SK-N-SH (cell line): ENCODE measurements around the gene FGF4. TPM values are rescaled to one million over a fixed set of nuclear protein-coding genes. Genes with fewer than 3 reads are reported as not detected.

Source experiments
- CTCF ChIA-PET: fragments of 300-600, 350-600 bp; formaldehyde crosslinking; extraction: SDS; loops from one replicate; lab custom pipeline; 2021; lab: Yijun Ruan, JAX
- POLR2A ChIA-PET: fragments of 350-600 bp; sonication (Branson Sonifier 250); formaldehyde crosslinking; extraction: SDS; loops from one replicate; lab custom pipeline; 2020; ENCODE audit warnings: antibody characterized with exemption, inconsistent platforms; lab: Yijun Ruan, JAX
- DNase-seq: peaks from one replicate; pipeline ENCODE4 v3.0.0; 2012
- H2AFZ ChIP-seq: fragments of 200-600 bp; sonication (generic); 2 replicates; pipeline ENCODE4 v1.8.1; 2016; ENCODE audit warnings: antibody characterized with exemption, mild to moderate bottlenecking, low read depth
- H3F3A ChIP-seq: fragments of 200-600 bp; sonication (generic); replicated peaks from 2 replicates; pipeline ENCODE3; 2016; ENCODE audit warnings: antibody characterized with exemption, mild to moderate bottlenecking; ENCODE audit not compliant: insufficient read depth
- H3K27ac ChIP-seq, 2 experiments: fragments of 200-500 bp in 1 of 2; fragments of 200-600 bp in 1 of 2; sonication (Bioruptor generic) in 1 of 2; sonication (generic), shearing (Covaris generic) in 1 of 2; 2 replicates each; pipeline versions ENCODE4 v1.5.1 to v1.6.1; 2014 to 2016; ENCODE audit warnings: low read depth in 2 of 2, inconsistent platforms in 1 of 2, low read length in 1 of 2, mild to moderate bottlenecking in 1 of 2, mixed read lengths in 1 of 2
- H3K27me3 ChIP-seq: fragments of 200-600 bp; sonication (generic), shearing (Covaris generic); 2 replicates; pipeline ENCODE4 v1.6.1; 2016; ENCODE audit warnings: mixed run types; ENCODE audit not compliant: insufficient read depth
- H3K36me3 ChIP-seq, 2 experiments: fragments of 200-500 bp in 1 of 2; fragments of 200-600 bp in 1 of 2; sonication (Bioruptor generic) in 1 of 2; sonication (generic) in 1 of 2; replicated peaks in 1 of 2; 2 replicates each; pipeline versions ENCODE3 to v1.5.1; 2014 to 2016; ENCODE audit warnings: low read length in 1 of 2, mild to moderate bottlenecking in 1 of 2; ENCODE audit not compliant: insufficient read depth in 2 of 2, control insufficient read depth in 1 of 2
- H3K4me1 ChIP-seq, 2 experiments: fragments of 200-500 bp in 1 of 2; fragments of 200-600 bp in 1 of 2; sonication (Bioruptor generic) in 1 of 2; sonication (generic), shearing (Covaris generic) in 1 of 2; 2 replicates each; pipeline versions ENCODE4 v1.5.1 to v1.6.1; 2014 to 2016; ENCODE audit warnings: low read depth in 1 of 2, low read length in 1 of 2, mixed run types in 1 of 2; ENCODE audit not compliant: insufficient read depth in 2 of 2, control insufficient read depth in 1 of 2
- H3K4me2 ChIP-seq: fragments of 200-600 bp; sonication (generic), shearing (Covaris generic); 2 replicates; pipeline ENCODE4 v1.6.1; 2017; ENCODE audit warnings: mixed run types
- H3K4me3 ChIP-seq, 2 experiments: fragments of 200-500 bp in 1 of 2; fragments of 200-600 bp in 1 of 2; sonication (Bioruptor generic) in 1 of 2; sonication (generic), shearing (Covaris generic) in 1 of 2; 2 replicates each; pipeline versions ENCODE4 v1.5.1 to v1.8.1; 2014 to 2016; ENCODE audit warnings: low read depth in 2 of 2, inconsistent platforms in 1 of 2, low read length in 1 of 2, mild to moderate bottlenecking in 1 of 2, mixed read lengths in 1 of 2, moderate library complexity in 1 of 2
- H3K79me2 ChIP-seq: fragments of 200-600 bp; sonication (generic); 2 replicates; pipeline ENCODE4 v1.8.1; 2017; ENCODE audit warnings: mild to moderate bottlenecking; ENCODE audit not compliant: insufficient read depth
- H3K9ac ChIP-seq: fragments of 200-600 bp; sonication (generic); 2 replicates; pipeline ENCODE4 v1.6.1; 2017; ENCODE audit warnings: mixed run types
- H3K9me2 ChIP-seq: fragments of 200-600 bp; sonication (generic); 2 replicates; pipeline ENCODE4 v1.6.1; 2017; ENCODE audit warnings: mixed run types
- H3K9me3 ChIP-seq: fragments of 200-600 bp; sonication (generic); 2 replicates; pipeline ENCODE4 v1.6.1; 2017; ENCODE audit warnings: mixed run types, mild to moderate bottlenecking, moderate library complexity
- H4K20me1 ChIP-seq: fragments of 200-600 bp; sonication (generic); 2 replicates; pipeline ENCODE4 v1.6.1; 2017; ENCODE audit warnings: mild to moderate bottlenecking, mixed run types; ENCODE audit not compliant: insufficient read depth
- FOSL2 ChIP-seq: IDR thresholded peaks from 2 replicates; pipeline ENCODE4 v1.4.0; 2012; ENCODE audit warnings: low read depth, mild to moderate bottlenecking, moderate library complexity, borderline replicate concordance
- FOXM1 ChIP-seq: IDR thresholded peaks from 2 replicates; pipeline ENCODE4 v1.4.0; 2012; ENCODE audit warnings: low read depth, mild to moderate bottlenecking
- GABPA ChIP-seq: IDR thresholded peaks from 2 replicates; pipeline ENCODE4 v1.4.0; 2012; ENCODE audit warnings: low read depth, mild to moderate bottlenecking
- MAX ChIP-seq: IDR thresholded peaks from 2 replicates; pipeline ENCODE4 v1.4.0; 2012; ENCODE audit warnings: low read depth
- MEF2A ChIP-seq: IDR thresholded peaks from 2 replicates; pipeline ENCODE4 v1.4.0; 2012; ENCODE audit warnings: low read depth, borderline replicate concordance
- MXI1 ChIP-seq: IDR thresholded peaks from 2 replicates; pipeline ENCODE4 v1.6.1; 2012; ENCODE audit warnings: mild to moderate bottlenecking, low read depth, low read length, improper control_type of control experiment
- NFIC ChIP-seq: IDR thresholded peaks from 2 replicates; pipeline ENCODE4 v1.4.0; 2012; ENCODE audit warnings: borderline replicate concordance
- POLR2AphosphoS5 ChIP-seq: IDR thresholded peaks from 2 replicates; pipeline ENCODE4 v1.6.1; 2012; ENCODE audit warnings: low read depth, low read length
- RAD21 ChIP-seq: IDR thresholded peaks from 2 replicates; pipeline ENCODE4 v1.6.1; 2012; ENCODE audit warnings: mild to moderate bottlenecking, low read length
- RFX5 ChIP-seq: IDR thresholded peaks from 2 replicates; pipeline ENCODE4 v1.6.1; 2012; ENCODE audit warnings: mild to moderate bottlenecking, improper control_type of control experiment, low read length
- RXRA ChIP-seq: IDR thresholded peaks from 2 replicates; pipeline ENCODE4 v1.4.0; 2012; ENCODE audit warnings: low read depth, mild to moderate bottlenecking, borderline replicate concordance
- SIN3A ChIP-seq: IDR thresholded peaks from 2 replicates; pipeline ENCODE4 v1.6.1; 2012; ENCODE audit warnings: low read depth, mild to moderate bottlenecking, low read length, moderate library complexity, borderline replicate concordance
- TAF1 ChIP-seq: IDR thresholded peaks from 2 replicates; pipeline ENCODE4 v1.6.1; 2012; ENCODE audit warnings: low read depth, mild to moderate bottlenecking, low read length, moderate library complexity, borderline replicate concordance
- TEAD4 ChIP-seq: IDR thresholded peaks from 2 replicates; pipeline ENCODE4 v1.4.0; 2012; ENCODE audit warnings: mild to moderate bottlenecking, borderline replicate concordance; ENCODE audit not compliant: insufficient read depth
- YY1 ChIP-seq: IDR thresholded peaks from 2 replicates; pipeline ENCODE4 v1.4.0; 2012; ENCODE audit warnings: low read depth, mild to moderate bottlenecking
- WGBS: methylation state at CpG from one replicate; pipeline ENCODE4 v1.1.6; 2017; ENCODE audit warnings: low lambda C conversion rate; 5-methylcytosine and 5-hydroxymethylcytosine counted together
- polyA plus RNA-seq, 3 experiments: library from polyadenylated mRNA; depleted of rRNA; stranded (reverse); fragments of >200 nt; gene quantifications; 2 replicates each; pipeline ENCODE4 v1.2.3, GENCODE V29; 2012
- TF ChIP-seq, protein P1 (sequence below): IDR thresholded peaks from 2 replicates; pipeline ENCODE4 v1.4.0; 2012; ENCODE audit warnings: low read depth, borderline replicate concordance
- TF ChIP-seq, protein P2 (sequence below): fragments of 200-600 bp; sonication (generic); IDR thresholded peaks from 2 replicates; pipeline ENCODE4 v1.6.1; 2017; ENCODE audit warnings: antibody characterized with exemption, mild to moderate bottlenecking, moderate library complexity
- TF ChIP-seq, protein P3 (sequence below): fragments of 150-350 bp; IDR thresholded peaks from 2 replicates; pipeline ENCODE4 v1.6.1; 2017; ENCODE audit warnings: antibody characterized with exemption, low read length, low read depth, borderline replicate concordance

FGF4 gene
- polyA plus RNA-seq, 1 of the 3 experiments (the other 2 are of a cell fraction) = not detected

DNA sequence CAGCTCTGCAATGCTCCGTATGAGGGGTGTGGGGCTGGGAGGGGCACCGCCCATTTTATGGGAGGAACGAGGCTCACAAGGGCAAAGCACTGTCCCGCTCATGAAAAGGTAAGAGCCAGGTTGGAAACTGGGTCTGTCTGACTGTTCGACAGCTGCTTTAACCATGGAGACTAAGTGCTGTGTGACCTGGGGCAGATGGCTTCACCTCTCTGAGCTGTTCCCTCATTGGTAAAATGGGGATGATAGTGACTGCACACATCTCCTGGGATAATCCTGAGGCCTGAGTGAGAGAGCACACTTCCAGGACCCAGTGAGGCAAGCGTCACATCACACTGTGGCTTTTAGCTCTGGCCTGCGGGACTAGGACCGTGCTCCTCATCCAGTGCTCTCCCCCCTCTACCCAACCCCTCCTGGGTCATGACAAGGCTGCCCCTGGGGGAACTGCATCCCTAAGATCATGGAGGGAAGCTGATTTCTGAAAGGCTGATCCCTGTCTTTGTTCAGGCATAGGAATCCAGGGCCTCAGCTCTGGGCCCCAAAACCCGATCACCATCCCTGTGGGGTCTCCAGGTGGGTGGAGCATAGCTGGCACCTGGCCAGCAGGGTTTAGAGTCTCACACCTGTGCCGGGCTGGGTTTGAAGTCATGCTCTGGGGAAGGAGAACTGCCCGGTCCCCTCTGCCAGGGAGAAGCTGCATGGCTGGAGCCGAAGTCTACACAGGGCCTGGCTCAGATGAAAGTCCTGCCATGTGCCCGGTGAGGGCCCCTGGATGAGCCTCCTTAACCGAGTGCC is 22.8 kb upstream of the FGF4 start:
- no peaks in the 10 kb centered on the region for H3K9me2 ChIP-seq
- H3K4me1 ChIP-seq = no peaks in the 10 kb centered on the region
- no peak overlapping the region for H3K4me3 ChIP-seq
- H2AFZ ChIP-seq = no peak overlapping the region
- CTCF ChIA-PET = interaction anchor here (0.7 to 1.1 kb wide), 7 partner anchors 17 to 398 kb away, joined by 3 to 5 read pairs (median 3); partner anchors contain the start of gene FGF19
- H4K20me1 ChIP-seq = no peaks in the 10 kb centered on the region
- 59% methylated on average over 5 of the region's 14 CpGs for WGBS
- H3F3A ChIP-seq = no peaks in the 10 kb centered on the region
- TF ChIP-seq, protein P1, sequence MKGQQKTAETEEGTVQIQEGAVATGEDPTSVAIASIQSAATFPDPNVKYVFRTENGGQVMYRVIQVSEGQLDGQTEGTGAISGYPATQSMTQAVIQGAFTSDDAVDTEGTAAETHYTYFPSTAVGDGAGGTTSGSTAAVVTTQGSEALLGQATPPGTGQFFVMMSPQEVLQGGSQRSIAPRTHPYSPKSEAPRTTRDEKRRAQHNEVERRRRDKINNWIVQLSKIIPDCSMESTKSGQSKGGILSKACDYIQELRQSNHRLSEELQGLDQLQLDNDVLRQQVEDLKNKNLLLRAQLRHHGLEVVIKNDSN = no peak
- TF ChIP-seq MEF2A (no peak), YY1 (no peak), NFIC (no peak), GABPA (no peak), FOXM1 (no peak), TAF1 (no peak), SIN3A (no peak), MAX (no peak), RFX5 (no peak), RAD21 (no peak), MXI1 (no peak), POLR2AphosphoS5 (no peak), RXRA (no peak), FOSL2 (no peak), TEAD4 (no peak)
- TF ChIP-seq, protein P2, sequence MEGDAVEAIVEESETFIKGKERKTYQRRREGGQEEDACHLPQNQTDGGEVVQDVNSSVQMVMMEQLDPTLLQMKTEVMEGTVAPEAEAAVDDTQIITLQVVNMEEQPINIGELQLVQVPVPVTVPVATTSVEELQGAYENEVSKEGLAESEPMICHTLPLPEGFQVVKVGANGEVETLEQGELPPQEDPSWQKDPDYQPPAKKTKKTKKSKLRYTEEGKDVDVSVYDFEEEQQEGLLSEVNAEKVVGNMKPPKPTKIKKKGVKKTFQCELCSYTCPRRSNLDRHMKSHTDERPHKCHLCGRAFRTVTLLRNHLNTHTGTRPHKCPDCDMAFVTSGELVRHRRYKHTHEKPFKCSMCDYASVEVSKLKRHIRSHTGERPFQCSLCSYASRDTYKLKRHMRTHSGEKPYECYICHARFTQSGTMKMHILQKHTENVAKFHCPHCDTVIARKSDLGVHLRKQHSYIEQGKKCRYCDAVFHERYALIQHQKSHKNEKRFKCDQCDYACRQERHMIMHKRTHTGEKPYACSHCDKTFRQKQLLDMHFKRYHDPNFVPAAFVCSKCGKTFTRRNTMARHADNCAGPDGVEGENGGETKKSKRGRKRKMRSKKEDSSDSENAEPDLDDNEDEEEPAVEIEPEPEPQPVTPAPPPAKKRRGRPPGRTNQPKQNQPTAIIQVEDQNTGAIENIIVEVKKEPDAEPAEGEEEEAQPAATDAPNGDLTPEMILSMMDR = no peak
- TF ChIP-seq, protein P3, sequence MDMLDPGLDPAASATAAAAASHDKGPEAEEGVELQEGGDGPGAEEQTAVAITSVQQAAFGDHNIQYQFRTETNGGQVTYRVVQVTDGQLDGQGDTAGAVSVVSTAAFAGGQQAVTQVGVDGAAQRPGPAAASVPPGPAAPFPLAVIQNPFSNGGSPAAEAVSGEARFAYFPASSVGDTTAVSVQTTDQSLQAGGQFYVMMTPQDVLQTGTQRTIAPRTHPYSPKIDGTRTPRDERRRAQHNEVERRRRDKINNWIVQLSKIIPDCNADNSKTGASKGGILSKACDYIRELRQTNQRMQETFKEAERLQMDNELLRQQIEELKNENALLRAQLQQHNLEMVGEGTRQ = no peak
- TF ChIP-seq, all 33 proteins: peak for 0
- Histone ChIP-seq H3K9ac (no peak overlapping the region), H3K79me2 (no peaks in the 10 kb centered on the region), H3K4me2 (no peak overlapping the region), H3K9me3 (no peaks in the 10 kb centered on the region), H3K27ac (no peak overlapping the region), H3K36me3 (no peaks in the 10 kb centered on the region), H3K27me3 (no peaks in the 10 kb centered on the region)
- no peak for DNase-seq
- POLR2A ChIA-PET = no interaction called here
